ENCODE data around the gene PCDHGB5. TPM values are rescaled to one million over a fixed set of nuclear protein-coding genes. Genes with fewer than 3 reads are reported as not detected.
"Not testable (repeated sequence)": the region's sequence is repeated elsewhere in the genome, so short reads cannot be mapped to it uniquely, and the experiment has no call there.

The PCDHGB5 gene
- total RNA-seq, 1 experiment from 2014 or later, result 3.2 TPM

GRCh38 chr5:141431286-141431685, 33.5 kb downstream of the PCDHGB5 start:
- no peak for TF ChIP-seq CTCF (IDR thresholded peaks at IDR 0.05; ENCODE audit: unreplicated experiment)
- peaks cover 52% of the 10 kb centered on the region for H3K9me3 Mint-ChIP-seq (ENCODE audit: unreplicated experiment)
- H3K36me3 Mint-ChIP-seq (ENCODE audit: insufficient read depth, unreplicated experiment), result no peaks in the 10 kb centered on the region
- ChIA-PET POLR2A (no interaction called here), CTCF (interaction anchor here (0.5 to 1.4 kb wide), 5 partner anchors 8 to 208 kb away, joined by 3 to 4 read pairs (median 3); no protein-coding TSS in a partner anchor)
- H3K27me3 Mint-ChIP-seq (ENCODE audit: insufficient read depth, unreplicated experiment), result no peaks in the 10 kb centered on the region
- no peak overlapping the region for H3K4me3 Mint-ChIP-seq (ENCODE audit: unreplicated experiment)
- no peak for DNase-seq (ENCODE audit: unreplicated experiment)
- no TSS peak for BruUV-seq (replicated peaks)
- intact Hi-C loops (cut with micrococcal nuclease), result no loop called here
- no peaks in the 10 kb centered on the region for H3K4me1 Mint-ChIP-seq (ENCODE audit: insufficient read depth, unreplicated experiment)
- no peak overlapping the region for H3K27ac Mint-ChIP-seq (ENCODE audit: low read depth, unreplicated experiment)

GRCh38 chr5:141432308-141432707, 34.6 kb downstream of the PCDHGB5 start:
- BruUV-seq (replicated peaks); H3K27ac Mint-ChIP-seq (ENCODE audit: low read depth, unreplicated experiment); H3K27me3 Mint-ChIP-seq (ENCODE audit: insufficient read depth, unreplicated experiment); H3K4me1 Mint-ChIP-seq (ENCODE audit: insufficient read depth, unreplicated experiment); H3K36me3 Mint-ChIP-seq (ENCODE audit: insufficient read depth, unreplicated experiment); POLR2A ChIA-PET; intact Hi-C loops (cut with micrococcal nuclease); H3K4me3 Mint-ChIP-seq (ENCODE audit: unreplicated experiment); DNase-seq (ENCODE audit: unreplicated experiment): not testable (repeated sequence)
- H3K9me3 Mint-ChIP-seq (ENCODE audit: unreplicated experiment), result peaks cover 42% of the 10 kb centered on the region
- CTCF ChIA-PET, result interaction anchor here (0.7 kb wide), 2 partner anchors 19 to 48 kb away, joined by 3 read pairs; no protein-coding TSS in a partner anchor

- CTCF ChIA-PET, result interaction anchor here (0.7 kb wide), 1 partner anchor 19 kb away, joined by 3 read pairs; no protein-coding TSS in a partner anchor
- DNase-seq (ENCODE audit: unreplicated experiment); H3K27ac Mint-ChIP-seq (ENCODE audit: low read depth, unreplicated experiment); H3K27me3 Mint-ChIP-seq (ENCODE audit: insufficient read depth, unreplicated experiment); H3K4me3 Mint-ChIP-seq (ENCODE audit: unreplicated experiment); BruUV-seq (replicated peaks); intact Hi-C loops (cut with micrococcal nuclease); H3K36me3 Mint-ChIP-seq (ENCODE audit: insufficient read depth, unreplicated experiment); POLR2A ChIA-PET; H3K4me1 Mint-ChIP-seq (ENCODE audit: insufficient read depth, unreplicated experiment): not testable (repeated sequence)
- H3K9me3 Mint-ChIP-seq (ENCODE audit: unreplicated experiment), result peaks cover 42% of the 10 kb centered on the region
These were observed 35.0 kb downstream of the PCDHGB5 start for GRCh38 chr5:141432726-141433125.

- no peaks in the 10 kb centered on the region for H3K27me3 Mint-ChIP-seq (ENCODE audit: insufficient read depth, unreplicated experiment)
- H3K36me3 Mint-ChIP-seq (ENCODE audit: insufficient read depth, unreplicated experiment), result no peaks in the 10 kb centered on the region
- ChIA-PET CTCF (interaction anchor here (0.5 kb wide), 1 partner anchor 133 kb away, joined by 8 read pairs; no protein-coding TSS in a partner anchor), POLR2A (no interaction called here)
- DNase-seq (ENCODE audit: unreplicated experiment), result no peak
- BruUV-seq (replicated peaks), result no TSS peak
- no peaks in the 10 kb centered on the region for H3K4me1 Mint-ChIP-seq (ENCODE audit: insufficient read depth, unreplicated experiment)
- TF ChIP-seq CTCF (IDR thresholded peaks at IDR 0.05; ENCODE audit: unreplicated experiment), result no peak
- peaks cover 35% of the 10 kb centered on the region for H3K9me3 Mint-ChIP-seq (ENCODE audit: unreplicated experiment)
- no peak overlapping the region for H3K27ac Mint-ChIP-seq (ENCODE audit: low read depth, unreplicated experiment)
- intact Hi-C loops (cut with micrococcal nuclease), result no loop called here
- no peak overlapping the region for H3K4me3 Mint-ChIP-seq (ENCODE audit: unreplicated experiment)
These were observed 36.3 kb downstream of the PCDHGB5 start for GRCh38 chr5:141434006-141434405.

- H3K4me3 Mint-ChIP-seq (ENCODE audit: unreplicated experiment), result no peak overlapping the region
- ChIA-PET POLR2A (no interaction called here), CTCF (interaction anchor here (2.0 kb wide), 1 partner anchor 87 kb away, joined by 5 read pairs; no protein-coding TSS in a partner anchor)
- no peaks in the 10 kb centered on the region for H3K27me3 Mint-ChIP-seq (ENCODE audit: insufficient read depth, unreplicated experiment)
- no peak overlapping the region for H3K27ac Mint-ChIP-seq (ENCODE audit: low read depth, unreplicated experiment)
- no peak for DNase-seq (ENCODE audit: unreplicated experiment)
- intact Hi-C loops (cut with micrococcal nuclease), result no loop called here
- TF ChIP-seq CTCF (IDR thresholded peaks at IDR 0.05; ENCODE audit: unreplicated experiment), result no peak
- BruUV-seq (replicated peaks), result no TSS peak
- peaks cover 4% of the 10 kb centered on the region for H3K36me3 Mint-ChIP-seq (ENCODE audit: insufficient read depth, unreplicated experiment)
- no peaks in the 10 kb centered on the region for H3K4me1 Mint-ChIP-seq (ENCODE audit: insufficient read depth, unreplicated experiment)
- peaks cover 27% of the 10 kb centered on the region for H3K9me3 Mint-ChIP-seq (ENCODE audit: unreplicated experiment)
These were observed 39.5 kb downstream of the PCDHGB5 start for GRCh38 chr5:141437221-141437620.

All from MCF 10A (cell line).